Measurements from ENCODE around the gene HEATR9. TPM values are rescaled to one million over a fixed set of nuclear protein-coding genes. Genes with fewer than 3 reads are reported as not detected.

HEATR9 gene
- total RNA-seq, 1 donor: not detected

- H3K4me3 ChIP-seq (ENCODE audit: low read depth, low read length): no peak overlapping the region
- TF ChIP-seq CTCF (IDR thresholded peaks at IDR 0.05; ENCODE audit: insufficient read depth, low read depth, low read length): no peak
- DNase-seq (ENCODE audit: low read depth): no peak
Observed at GRCh38 chr17:35875072-35875799, 6.5 kb upstream of the HEATR9 start.

- TF ChIP-seq CTCF (IDR thresholded peaks at IDR 0.05; ENCODE audit: insufficient read depth, low read depth, low read length): no peak
- no peak overlapping the region for H3K4me3 ChIP-seq (ENCODE audit: low read depth, low read length)
- DNase-seq (ENCODE audit: low read depth): no peak
Observed at GRCh38 chr17:35872196-35872980, 3.7 kb upstream of the HEATR9 start.

DNA sequence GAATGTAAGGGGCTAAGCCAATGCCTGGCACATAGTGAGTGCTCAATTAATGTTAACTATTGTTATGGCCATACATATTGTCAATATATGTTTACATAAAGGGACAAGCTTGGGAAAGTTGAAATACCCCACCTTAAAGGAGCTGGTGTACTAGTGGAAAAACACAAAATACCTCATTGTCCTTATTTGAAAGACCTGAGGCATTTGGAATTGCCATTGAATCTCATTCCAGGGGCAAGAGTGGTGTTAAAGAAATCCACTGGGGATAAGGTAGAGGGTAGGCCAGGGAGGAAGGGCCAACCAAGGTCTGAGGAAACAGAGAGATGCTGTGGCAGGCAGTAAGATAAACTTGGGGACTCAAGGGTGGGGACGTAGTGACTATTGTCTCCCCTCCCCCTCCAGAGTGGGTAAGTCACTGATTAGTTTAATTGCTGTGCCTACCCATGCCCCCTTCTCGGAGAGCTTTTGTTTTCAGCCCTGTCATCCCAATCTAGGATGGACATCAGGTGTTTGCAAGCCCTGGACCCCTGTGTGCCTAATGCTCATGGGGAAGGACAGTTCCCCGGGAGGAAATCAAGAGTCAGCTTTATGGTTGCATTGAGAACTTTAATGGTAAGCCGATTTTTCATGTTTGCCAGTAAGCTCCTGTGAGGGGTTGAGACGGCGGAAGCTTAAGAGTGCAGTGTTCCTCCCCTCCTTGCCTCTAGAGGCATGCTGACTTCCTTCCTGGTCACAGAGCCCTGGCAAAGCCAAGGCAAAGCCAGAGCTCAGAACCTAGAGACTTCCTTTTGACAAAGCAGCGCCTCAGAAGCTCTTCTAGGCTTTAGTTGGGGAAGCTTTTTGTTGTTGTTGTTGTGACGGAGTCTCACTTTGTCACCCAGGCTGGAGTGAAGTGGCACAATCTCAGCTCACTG is 2.5 kb upstream of the HEATR9 start:
- DNase-seq (ENCODE audit: low read depth): no peak
- H3K4me3 ChIP-seq (ENCODE audit: low read depth, low read length): no peak overlapping the region
- TF ChIP-seq CTCF (IDR thresholded peaks at IDR 0.05; ENCODE audit: insufficient read depth, low read depth, low read length): no peak

DNA sequence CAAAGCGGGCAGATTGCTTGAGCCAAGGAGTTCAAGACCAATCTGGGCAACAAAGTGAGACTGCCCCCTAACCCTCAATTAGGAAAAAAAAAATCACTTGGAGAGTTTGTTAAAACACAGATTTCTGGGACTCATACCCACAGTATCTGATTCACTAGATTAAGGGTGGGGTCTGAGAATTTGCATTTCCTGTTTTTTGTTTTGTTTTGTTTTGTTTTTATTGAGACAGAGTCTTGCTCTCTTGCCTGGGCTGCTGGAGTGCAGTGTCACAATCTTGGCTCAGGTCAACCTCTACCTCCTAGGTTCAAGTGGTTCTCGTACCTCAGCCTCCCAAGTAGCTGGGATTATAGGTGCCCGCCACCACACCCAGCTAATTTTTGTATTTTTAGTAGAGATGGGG is 1.1 kb downstream of the HEATR9 start:
- DNase-seq (ENCODE audit: low read depth): no peak
- no peak for TF ChIP-seq CTCF (IDR thresholded peaks at IDR 0.05; ENCODE audit: insufficient read depth, low read depth, low read length)

DNA sequence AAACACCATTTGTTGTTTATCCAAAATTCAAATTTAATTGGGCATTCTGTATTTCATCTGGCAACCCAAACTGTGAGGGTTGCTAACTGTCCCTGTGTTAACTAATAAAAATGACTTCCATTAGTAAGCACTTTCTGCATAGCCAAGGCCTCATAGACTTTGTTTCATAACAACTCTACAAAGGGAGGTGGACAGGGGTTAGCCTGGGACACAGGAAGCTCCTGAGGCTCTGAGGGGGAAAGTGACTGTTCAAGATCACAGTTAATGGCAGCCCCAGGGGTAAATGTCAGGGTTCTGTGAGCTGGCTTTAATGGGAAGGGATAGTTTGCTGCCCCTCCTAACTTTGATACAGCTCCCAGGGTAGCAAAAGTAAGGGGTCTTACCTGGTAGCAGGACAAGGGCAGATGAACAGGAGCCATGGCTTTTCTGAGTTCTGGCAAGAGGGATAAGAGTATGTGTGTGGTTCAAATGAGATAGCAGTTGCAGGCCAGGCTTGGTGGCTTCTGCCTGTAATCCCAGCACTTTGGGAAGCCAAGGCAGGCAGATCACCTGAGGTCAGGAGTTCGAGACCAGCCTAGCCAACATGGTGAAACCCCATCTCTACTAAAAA is 2.2 kb downstream of the HEATR9 start:
- DNase-seq (ENCODE audit: low read depth): peak; percentile 58

More for the DNA sequence above, 1.1 kb downstream of the HEATR9 start:
- H3K4me3 ChIP-seq (ENCODE audit: low read depth, low read length): no peak overlapping the region

More for the DNA sequence above, 2.2 kb downstream of the HEATR9 start:
- no peak overlapping the region for H3K4me3 ChIP-seq (ENCODE audit: low read depth, low read length)
- no peak for TF ChIP-seq CTCF (IDR thresholded peaks at IDR 0.05; ENCODE audit: insufficient read depth, low read depth, low read length)
